Heart right ventricle (tissue), 16 donors: ENCODE measurements around the gene RERG. TPM values are rescaled to one million over a fixed set of nuclear protein-coding genes. Genes with fewer than 3 reads are reported as not detected.

ENCODE experiments used
- ATAC-seq, 8 donors: fragments of 200-7000 bp; cut with Tn5 transposase; one replicate each; pipeline ENCODE4 v1.9.1; 2020; ENCODE audit warnings: mild to moderate bottlenecking in 8 of 8, moderate library complexity in 8 of 8, moderate number of reproducible peaks in 1 of 8
- DNase-seq, 2 donors: peaks; one replicate each; pipeline ENCODE4 v3.0.0-alpha.2; 2020
- H3K27ac ChIP-seq, 10 donors: fragments of 200-600 bp; sonication (generic) in 2 of 10; one replicate each; pipeline versions ENCODE4 v1.5.0 to v1.8.0; 2020 to 2022; ENCODE audit warnings: mild to moderate bottlenecking in 3 of 10
- H3K27me3 ChIP-seq, 7 donors: fragments of 200-600 bp; one replicate each; pipeline ENCODE4 v1.8.0; 2021 to 2022; ENCODE audit warnings: mild to moderate bottlenecking in 2 of 7
- H3K36me3 ChIP-seq, 9 donors: fragments of 200-600 bp; sonication (generic) in 1 of 9; one replicate each; pipeline versions ENCODE4 v1.5.0 to v1.8.0; 2020 to 2022; ENCODE audit warnings: mild to moderate bottlenecking in 2 of 9
- H3K4me1 ChIP-seq, 9 donors: fragments of 200-600 bp; sonication (generic) in 1 of 9; one replicate each; pipeline versions ENCODE4 v1.5.0 to v1.8.0; 2020 to 2022; ENCODE audit warnings: mild to moderate bottlenecking in 4 of 9
- H3K4me3 ChIP-seq, 10 donors: fragments of 200-600 bp; sonication (generic) in 2 of 10; one replicate each; pipeline versions ENCODE4 v1.5.0 to v1.8.0; 2020 to 2022; ENCODE audit warnings: mild to moderate bottlenecking in 7 of 10, moderate library complexity in 2 of 10
- H3K9me3 ChIP-seq, 11 donors: fragments of 200-600 bp in 10 of 11; sonication (generic) in 2 of 11; one replicate each; pipeline versions ENCODE4 v1.5.0 to v1.8.0; 2013 to 2022; ENCODE audit warnings: mild to moderate bottlenecking in 2 of 11, control low read depth in 1 of 11, moderate library complexity in 1 of 11
- WGBS, 2 donors: extraction: QIAGEN DNeasy Blood & Tissue Kit; methylation state at CpG; one replicate each; pipeline ENCODE4 v1.1.7; 2013; ENCODE audit warnings: inconsistent platforms in 1 of 2; 5-methylcytosine and 5-hydroxymethylcytosine counted together
- intact Hi-C, 10 donors: fragments of 100-400 bp; cut with DNase I; formaldehyde crosslinking; loops; one replicate each; pipeline versions ENCODE4 v1.11.1 to v1.14.2; 2022
- polyA plus RNA-seq, 2 donors: library from polyadenylated mRNA; stranded (reverse); fragments of 200-250 nt; gene quantifications; one replicate each; pipeline ENCODE4 v1.2.3, GENCODE V29; 2013
- total RNA-seq, 10 donors: library from RNA; stranded (reverse); fragmentation: NEBNext Ultra II Directional in 3 of 10; extraction: Animal tissue kit (Norgen Biotek cat#: 25700) in 3 of 10; gene quantifications; one replicate each; pipeline versions ENCODE4 v1.2.1 to v1.2.4, GENCODE V29; 2021 to 2023
- TF ChIP-seq, protein P1 (sequence below), 9 donors: fragments of 200-600 bp; sonication (generic) in 2 of 9; IDR thresholded peaks; one replicate each; pipeline versions ENCODE4 v1.5.0 to v1.8.0; 2021 to 2022; ENCODE audit warnings: antibody characterized with exemption in 9 of 9, mild to moderate bottlenecking in 5 of 9, moderate library complexity in 1 of 9
- donor health status: Arrhythmogenic right ventricular cardiomyopathy.
- donor health status: ischemic (EF 13 %, LVEDD 7.1; RV severe dilation, severe dysfunction).
- donor health status: healthy with polysubstance abuse.
- donor health status: DM: no; HTN: yes; CAD: no.
- donor health status: DM: no; HTN: no; CAD: no.
- donor health status: ischemic (EF 25% LVEDD 6.9; RV normal size, moderate dysfunction).
- donor health status: ischemic (EF 25% LVEDD 5.7; RV mildly dilated, moderate dysfunction).
- donor health status: healthy.
- donor health status: DM: yes; HTN: yes; CAD: no.
- donor health status: Ischemic cardiomyopathy.
- donor health status: ischemic (EF 35%, LVEDD 5.7; RV mildly dilated, moderate dysfunction).
- donor health status: nonischemic (EF 11% LVEDD 7.7; RV severe dilation, severe dysfunction).
- donor health status: DM: yes; HTN: yes; CAD: no.
- donor health status: PGD.
- donor health status: ischemic (EF 29% LVEDD 5.4; RV normal size, mild dysfunction).
- donor health status: nonischemic (EF 23%, LVEDD 6.1; RV moderate dilation, normal function).

RERG gene
- total and polyA plus RNA-seq, 12 donors = 2.1 to 9.7 (median 2.7) TPM

GRCh38 chr12:15225136-15225862 lies 4.1 kb upstream of the RERG start:
- Histone ChIP-seq H3K27ac (no peak overlapping the region), H3K4me1 (peaks cover 0 to 18% (median 4%) of the 10 kb centered on the region in 9 donors), H3K9me3 (no peaks in the 10 kb centered on the region), H3K27me3 (peaks cover 0 to 52% (median 0%) of the 10 kb centered on the region in 7 donors), H3K4me3 (no peak overlapping the region), H3K36me3 (no peaks in the 10 kb centered on the region)
- intact Hi-C loops = loop anchor here in 7 of 10 donors (1.0 to 10.0 kb wide), 6 partner anchors 42 to 500 kb away; partner anchors contain the start of gene ART4 (in 2 of the 7)
- DNase-seq (no peak), ATAC-seq (no peak)
- WGBS, 2 donors = 77 to 87% methylated on average over 2 of the region's 2 CpGs
- TF ChIP-seq, protein P1, sequence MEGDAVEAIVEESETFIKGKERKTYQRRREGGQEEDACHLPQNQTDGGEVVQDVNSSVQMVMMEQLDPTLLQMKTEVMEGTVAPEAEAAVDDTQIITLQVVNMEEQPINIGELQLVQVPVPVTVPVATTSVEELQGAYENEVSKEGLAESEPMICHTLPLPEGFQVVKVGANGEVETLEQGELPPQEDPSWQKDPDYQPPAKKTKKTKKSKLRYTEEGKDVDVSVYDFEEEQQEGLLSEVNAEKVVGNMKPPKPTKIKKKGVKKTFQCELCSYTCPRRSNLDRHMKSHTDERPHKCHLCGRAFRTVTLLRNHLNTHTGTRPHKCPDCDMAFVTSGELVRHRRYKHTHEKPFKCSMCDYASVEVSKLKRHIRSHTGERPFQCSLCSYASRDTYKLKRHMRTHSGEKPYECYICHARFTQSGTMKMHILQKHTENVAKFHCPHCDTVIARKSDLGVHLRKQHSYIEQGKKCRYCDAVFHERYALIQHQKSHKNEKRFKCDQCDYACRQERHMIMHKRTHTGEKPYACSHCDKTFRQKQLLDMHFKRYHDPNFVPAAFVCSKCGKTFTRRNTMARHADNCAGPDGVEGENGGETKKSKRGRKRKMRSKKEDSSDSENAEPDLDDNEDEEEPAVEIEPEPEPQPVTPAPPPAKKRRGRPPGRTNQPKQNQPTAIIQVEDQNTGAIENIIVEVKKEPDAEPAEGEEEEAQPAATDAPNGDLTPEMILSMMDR (IDR thresholded peaks at IDR 0.05) = no peak

DNA sequence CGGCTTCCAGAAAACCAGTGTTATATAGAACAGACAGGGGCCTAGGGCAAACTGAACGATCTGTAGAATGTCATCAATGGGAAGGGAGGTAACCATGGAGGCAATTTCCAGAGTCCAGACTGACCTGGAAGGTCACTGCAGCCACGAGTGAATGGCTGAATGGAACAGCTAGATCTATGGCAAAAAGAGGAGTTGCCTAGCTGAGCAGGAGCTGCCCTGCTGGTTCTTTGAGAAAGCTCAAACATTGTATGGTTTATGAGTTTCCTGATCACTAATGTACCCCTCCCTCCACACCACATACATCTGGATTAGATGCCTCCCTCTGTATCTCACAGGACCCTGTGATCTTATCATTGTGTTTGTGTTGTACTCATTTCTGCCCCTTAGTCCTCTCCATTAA lies 1.0 kb upstream of the RERG start:
- Histone ChIP-seq H3K4me1 (peaks cover 0 to 15% (median 4%) of the 10 kb centered on the region in 9 donors), H3K27me3 (peaks cover 0 to 62% (median 0%) of the 10 kb centered on the region in 7 donors), H3K27ac (no peak overlapping the region), H3K4me3 (no peak overlapping the region), H3K9me3 (no peaks in the 10 kb centered on the region), H3K36me3 (no peaks in the 10 kb centered on the region)
- 46 to 56% methylated on average over 3 of the region's 3 CpGs for whole genome bisulfite sequencing, 2 donors
- ATAC-seq (no peak), DNase-seq (no peak)
- intact Hi-C loops = loop anchor here in 8 of 10 donors (5.0 to 10.0 kb wide), 7 partner anchors 70 to 497 kb away; partner anchors contain the start of gene ART4 (in 2 of the 8)
- TF ChIP-seq, protein P1 (IDR thresholded peaks at IDR 0.05) = no peak

GRCh38 chr12:15220451-15220850 lies 766 bp downstream of the RERG start:
- ATAC-seq (peak in 5 of 8 donors; percentile 36 to 65 (median 57)), DNase-seq (peak in 1 of 2 donors; percentile 36)
- H3K27me3 ChIP-seq = peaks cover 0 to 62% (median 0%) of the 10 kb centered on the region in 7 donors
- 60 to 66% methylated on average over 4 of the region's 4 CpGs for WGBS, 2 donors
- H3K9me3 ChIP-seq = no peaks in the 10 kb centered on the region
- TF ChIP-seq, protein P1 (IDR thresholded peaks at IDR 0.05) = no peak
- H3K4me1 ChIP-seq = peaks cover 0 to 17% (median 8%) of the 10 kb centered on the region in 9 donors
- no peaks in the 10 kb centered on the region for H3K36me3 ChIP-seq
- H3K27ac ChIP-seq = peak overlapping the region; percentile 51 to 82 (median 78)
- intact Hi-C loops = loop anchor here in 9 of 10 donors (2.0 to 10.0 kb wide), 10 partner anchors 68 to 496 kb away; partner anchors contain the start of gene ART4 (in 2 of the 9)
- H3K4me3 ChIP-seq = peak overlapping the region; percentile 35 to 65 (median 61)

- WGBS, 2 donors = 65 to 75% methylated on average over 6 of the region's 6 CpGs
- peaks cover 0 to 18% (median 11%) of the 10 kb centered on the region in 9 donors for H3K4me1 ChIP-seq
Measured at GRCh38 chr12:15218794-15219193, 2.4 kb downstream of the RERG start.

More at GRCh38 chr12:15218794-15219193, 2.4 kb downstream of the RERG start:
- ATAC-seq (no peak), DNase-seq (no peak)
- H3K9me3 ChIP-seq = no peaks in the 10 kb centered on the region
- peak overlapping the region in 1 of 10 donors; percentile 64 for H3K4me3 ChIP-seq
- TF ChIP-seq, protein P1 (IDR thresholded peaks at IDR 0.05) = no peak
- peaks cover 0 to 48% (median 0%) of the 10 kb centered on the region in 7 donors for H3K27me3 ChIP-seq
- peak overlapping the region in 1 of 10 donors; percentile 10 for H3K27ac ChIP-seq
- H3K36me3 ChIP-seq = no peaks in the 10 kb centered on the region
- intact Hi-C loops = loop anchor here in 1 of 10 donors (5.0 kb wide), 2 partner anchors 36 to 51 kb away; no protein-coding TSS in a partner anchor
